Anterior cingulate cortex (tissue), 58 donors: Measurements from ENCODE around the gene MYADML2.

Source experiments
- DNase-seq, 58 donors: peaks; one replicate each; lab custom pipeline; 2025; lab: John Stamatoyannopoulos, UW

Gene MYADML2

GRCh38 chr17:81903415-81903831 lies 43.6 kb downstream of the MYADML2 start:
- no peak for DNase-seq

- DNase-seq, result no peak
Observed at GRCh38 chr17:81902653-81903414, 44.2 kb downstream of the MYADML2 start.

- DNase-seq, result peak in 5 of 58 donors; percentile 15 to 43 (median 22)
Observed at GRCh38 chr17:81902023-81902652, 44.9 kb downstream of the MYADML2 start, which contains the start of gene NPB. NPB (plus strand) TSS chr17:81902238; CDS start chr17:81902278, 40 bp downstream.

- DNase-seq, result no peak
Observed at GRCh38 chr17:81901167-81902022, 45.6 kb downstream of the MYADML2 start.

- DNase-seq, result no peak
Observed at GRCh38 chr17:81900181-81900820, 46.7 kb downstream of the MYADML2 start.

GRCh38 chr17:81899514-81900166 lies 47.4 kb downstream of the MYADML2 start:
- DNase-seq, result no peak

GRCh38 chr17:81898885-81899284 lies 48.1 kb downstream of the MYADML2 start:
- DNase-seq, result no peak

- peak in 11 of 58 donors; percentile 18 to 69 (median 28) for DNase-seq
Observed at GRCh38 chr17:81898029-81898866, 48.8 kb downstream of the MYADML2 start.

GRCh38 chr17:81895400-81895799 lies 51.6 kb downstream of the MYADML2 start:
- no peak for DNase-seq

- no peak for DNase-seq
Observed at GRCh38 chr17:81891303-81891552, 55.8 kb downstream of the MYADML2 start.

GRCh38 chr17:81890447-81891302 lies 56.4 kb downstream of the MYADML2 start:
- no peak for DNase-seq
